Gastrocnemius medialis (tissue), 4 donors: ENCODE data around the gene RPUSD2.

ENCODE experiments used
- CTCF ChIP-seq, 5 experiments: fragments of 450-650 bp in 3 of 5; fragments of 200-600 bp in 2 of 5; sonication (generic) in 2 of 5; IDR thresholded peaks in 4 of 5; conservative IDR thresholded peaks in 1 of 5; 1 replicate in 4 of 5; 2 replicates in 1 of 5; pipeline ENCODE4 v1.5.1; 2016 to 2019; ENCODE audit warnings: antibody characterized with exemption in 5 of 5, mild to moderate bottlenecking in 3 of 5, moderate library complexity in 3 of 5
- POLR2A ChIP-seq, 2 donors: fragments of 450-650 bp; IDR thresholded peaks; one replicate each; pipeline ENCODE4 v1.6.1; 2017; ENCODE audit warnings: antibody characterized with exemption in 2 of 2, mild to moderate bottlenecking in 2 of 2, moderate library complexity in 2 of 2

- TF ChIP-seq POLR2A (IDR thresholded peaks at IDR 0.05) (peak; percentile 44 to 62), CTCF (IDR thresholded peaks at IDR 0.05 in 4 of 5, conservative IDR thresholded peaks at IDR 0.05 in 1 of 5) (no peak)
Measured at GRCh38 chr15:40549894-40550293, 19.2 kb upstream of the RPUSD2 start.
